ENCODE data around the gene CEP128.
"Not testable (repeated sequence)": the region's sequence is repeated elsewhere in the genome, so short reads cannot be mapped to it uniquely, and the experiment has no call there.

CEP128 gene

DNA sequence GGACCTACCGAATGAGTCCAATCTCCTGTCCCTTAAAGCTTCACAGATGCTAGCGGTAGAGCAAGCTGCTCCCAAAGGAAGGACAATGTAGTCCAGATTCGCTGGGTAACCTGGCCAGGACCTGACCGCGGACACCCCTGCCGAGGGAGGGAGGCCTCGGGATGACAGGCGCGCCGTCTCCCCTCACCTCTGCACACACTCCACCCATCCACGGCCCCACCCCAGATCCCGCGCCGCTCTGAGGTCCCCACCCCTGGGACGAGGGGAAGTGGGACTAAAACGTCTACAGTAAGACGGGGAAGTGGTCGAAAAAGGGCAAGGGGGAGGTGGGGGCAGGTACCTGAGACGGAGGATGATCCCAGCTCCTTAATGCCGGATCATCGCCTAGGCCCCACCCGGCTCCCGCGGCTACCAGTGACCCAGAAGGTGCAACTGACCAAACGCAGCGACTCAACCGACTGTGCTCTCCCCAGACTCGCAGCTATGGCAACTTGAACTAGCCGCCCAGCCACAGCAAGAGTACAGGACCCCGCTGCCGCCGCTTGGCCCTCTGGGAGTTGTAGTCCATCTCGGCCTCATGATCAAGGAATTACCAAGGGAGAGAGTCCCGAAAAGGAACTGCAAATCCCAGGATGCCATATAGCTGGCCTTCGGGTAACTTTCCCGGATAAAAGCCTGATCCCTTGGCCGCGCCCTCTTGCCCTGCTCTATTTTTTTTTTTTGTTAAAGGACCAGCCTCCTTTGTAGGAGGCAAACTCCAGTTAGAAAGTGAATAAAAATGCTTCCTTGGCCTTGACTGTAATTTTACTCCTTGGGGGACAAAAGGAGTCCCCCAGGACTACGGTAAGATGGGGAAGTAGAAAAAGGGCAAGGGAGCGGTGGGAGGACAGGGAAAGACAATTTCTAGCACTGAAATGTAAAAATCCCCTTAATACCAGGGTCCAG is at the start of gene CEP128:
CEP128 (minus strand) TSS at position 498 of the 945 bp plus-strand sequence.
- peak; percentile 84 for DNase-seq

DNA sequence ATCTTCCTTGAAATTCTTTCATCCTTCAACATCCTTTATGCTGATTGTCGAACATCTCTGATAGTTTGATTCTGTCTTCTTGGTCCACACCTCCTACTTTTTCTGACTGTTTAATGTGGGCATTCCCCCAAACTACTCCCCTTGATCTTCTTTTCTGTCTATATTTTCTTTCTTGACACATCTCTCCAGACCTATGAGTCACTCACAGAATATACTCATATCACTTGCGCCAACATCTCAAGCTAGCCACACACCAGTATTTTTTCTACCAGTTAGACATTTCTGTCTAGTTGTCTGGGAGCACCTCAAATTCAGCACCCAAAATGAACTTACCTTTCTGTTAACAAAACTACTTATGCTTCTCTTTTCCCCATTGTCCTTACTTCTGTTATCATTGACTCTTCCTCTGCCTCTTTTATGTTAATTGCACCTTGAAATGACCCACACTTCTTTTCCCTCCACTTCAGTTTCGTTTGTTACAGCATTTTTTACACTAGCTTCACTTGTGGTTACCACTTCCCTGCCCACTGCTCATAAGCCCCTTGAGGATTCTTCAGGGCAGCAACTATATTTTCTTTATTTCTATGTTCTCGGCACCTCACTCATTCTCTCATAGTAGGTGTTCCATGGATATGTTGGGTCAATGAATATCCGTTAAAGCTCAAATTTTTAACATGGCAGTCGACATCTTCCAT is 47.3 kb upstream of the CEP128 start:
- no peak for DNase-seq

DNA sequence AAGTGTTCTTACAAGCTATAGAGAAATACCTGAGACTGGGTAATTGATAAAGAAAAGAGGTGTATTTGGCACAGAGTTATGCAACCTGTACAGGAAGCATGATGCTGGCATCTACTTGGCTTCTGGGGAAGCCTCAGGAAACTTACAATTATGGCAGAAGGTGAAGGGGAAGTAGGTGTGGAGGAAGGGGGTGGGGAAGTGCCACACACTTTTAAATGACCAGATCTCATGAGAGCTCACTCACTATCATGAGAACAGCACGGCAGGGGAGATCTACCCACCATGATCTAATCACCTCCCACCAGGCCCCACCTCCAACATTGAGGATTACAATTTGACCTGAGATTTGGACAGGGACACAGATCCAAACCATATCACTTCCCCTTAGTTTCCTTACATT is 46.7 kb upstream of the CEP128 start:
- DNase-seq, result no peak

DNA sequence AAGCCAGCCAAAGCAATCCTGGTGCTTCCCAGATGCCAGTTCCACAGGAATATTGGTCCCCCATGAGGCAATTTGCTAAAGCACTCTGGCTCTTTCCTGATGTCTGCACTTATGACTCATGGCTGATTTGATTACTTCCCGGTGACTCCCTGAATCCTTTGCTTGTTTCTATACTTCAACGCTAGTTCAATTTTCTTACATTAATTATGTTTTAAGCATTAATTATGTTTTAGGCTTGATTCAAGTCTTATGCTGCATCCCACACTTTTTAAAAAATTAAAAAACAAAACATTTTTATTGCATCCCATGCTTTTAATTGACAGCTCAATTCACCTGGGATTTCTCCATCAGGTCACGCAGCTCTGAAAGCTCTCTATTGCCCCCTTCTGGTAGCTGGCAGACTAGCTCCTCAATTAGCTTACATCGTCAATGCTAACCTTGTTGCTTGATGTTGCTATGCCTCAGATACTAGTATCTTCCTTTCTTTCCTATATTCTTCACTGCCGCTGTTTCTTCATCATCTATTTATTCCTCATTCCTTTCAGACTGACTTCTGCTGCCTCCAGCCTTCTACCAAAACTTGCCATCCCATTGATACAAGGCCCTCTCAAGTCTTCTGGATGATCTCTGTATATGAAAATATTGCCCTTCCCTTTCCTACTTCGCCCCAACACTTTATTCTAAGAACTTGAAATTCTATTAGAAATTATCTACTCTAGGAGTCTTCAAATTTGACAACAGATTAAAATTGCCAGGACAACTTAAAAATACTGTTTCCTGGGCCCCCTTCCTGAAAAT is 45.9 kb upstream of the CEP128 start:
- no peak for DNase-seq

DNA sequence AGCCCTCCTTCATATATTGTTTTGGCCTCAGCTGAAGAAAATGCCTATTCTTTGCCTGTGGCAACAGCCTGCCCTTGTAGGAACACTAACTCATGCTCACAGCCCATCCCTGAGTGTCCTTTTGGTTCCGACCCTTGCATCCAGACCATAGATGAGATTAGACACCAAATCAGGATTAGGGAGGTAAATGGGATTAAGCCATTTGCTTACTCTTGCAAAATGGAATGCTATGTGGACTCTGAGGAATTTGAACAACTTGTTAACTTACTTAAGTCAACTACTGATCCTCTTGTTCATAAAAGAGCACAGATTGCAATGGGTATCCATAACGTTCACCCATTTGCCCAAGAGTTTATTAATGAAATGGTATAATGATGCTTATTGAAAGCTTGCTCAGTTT is 41.2 kb upstream of the CEP128 start:
- no peak for DNase-seq

DNA sequence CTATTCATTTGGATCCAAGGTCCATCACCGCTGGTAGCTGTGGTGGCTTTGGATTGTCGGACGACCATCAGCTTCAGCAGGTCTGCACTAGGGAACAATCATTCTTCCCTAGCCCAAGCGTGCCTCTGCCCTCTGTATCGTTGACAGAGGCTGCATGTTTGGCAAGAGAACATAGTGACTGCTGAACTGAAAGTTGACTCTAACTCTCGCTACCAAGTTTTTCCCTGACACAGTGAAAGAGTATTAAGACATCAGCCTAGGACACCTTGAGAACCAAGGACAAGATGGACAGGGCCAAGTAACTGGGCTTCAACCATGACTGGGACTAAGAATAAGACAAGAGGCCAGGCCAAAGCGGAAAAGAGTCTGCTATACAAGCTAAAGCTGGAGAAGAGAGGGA is 40.1 kb upstream of the CEP128 start:
- no peak for DNase-seq

DNA sequence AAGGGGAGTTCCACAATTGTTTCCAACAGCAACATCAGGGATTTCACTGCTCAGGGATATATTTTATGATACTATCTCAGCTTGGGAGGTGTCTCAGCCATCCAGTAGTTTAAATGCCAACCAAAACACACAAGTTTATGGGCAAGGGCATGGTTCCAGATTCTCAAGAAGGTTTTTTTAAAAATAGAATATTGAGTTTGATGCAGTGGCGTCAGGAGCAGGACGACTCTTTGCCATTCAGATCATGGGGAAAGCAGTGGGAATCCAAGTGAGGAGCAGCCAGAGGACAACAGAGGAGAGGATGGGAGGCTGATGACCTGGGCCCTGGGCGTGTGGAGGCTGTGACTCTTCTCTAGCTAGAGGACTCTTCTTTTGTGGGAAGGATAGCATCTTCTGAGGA is 39.6 kb upstream of the CEP128 start:
- no peak for DNase-seq

DNA sequence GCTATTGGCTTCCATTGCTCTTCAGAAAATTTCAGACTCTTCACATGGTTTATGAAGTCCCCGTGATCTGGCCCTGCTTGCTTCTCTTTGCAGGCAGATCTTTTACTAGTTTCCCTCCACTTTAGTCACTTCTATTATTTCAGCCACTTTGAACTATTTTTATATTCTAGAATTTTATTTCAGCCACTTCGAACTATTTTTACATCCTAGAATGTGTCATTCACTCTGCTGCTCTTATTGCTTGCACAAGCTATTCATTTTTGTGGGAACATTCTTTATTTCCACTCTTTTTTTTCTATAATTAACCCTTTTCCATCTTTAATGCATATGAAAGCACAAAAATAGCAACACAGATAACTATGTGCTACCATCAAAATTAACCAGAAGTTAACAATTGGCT is 38.4 kb upstream of the CEP128 start:
- DNase-seq, result no peak

DNA sequence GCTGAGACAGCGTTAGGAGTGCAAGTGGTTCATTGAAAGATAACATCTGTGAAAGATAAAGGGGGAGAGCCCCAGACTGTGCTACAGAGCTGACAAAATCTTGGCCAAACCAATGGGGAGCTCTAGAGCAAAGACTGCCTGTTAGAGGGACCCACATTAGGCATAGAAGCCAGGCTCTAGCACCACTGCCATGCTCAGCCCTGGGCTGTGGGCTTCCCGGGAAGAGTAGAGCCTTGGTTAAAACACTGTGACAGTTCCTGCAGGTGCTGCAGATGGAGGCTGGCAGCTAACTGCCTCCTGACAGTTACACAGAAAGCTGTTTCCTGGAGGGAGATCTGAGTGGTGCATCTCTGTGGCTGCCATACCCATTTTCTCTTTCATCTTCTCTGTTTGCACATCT is 36.9 kb upstream of the CEP128 start:
- no peak for DNase-seq

DNA sequence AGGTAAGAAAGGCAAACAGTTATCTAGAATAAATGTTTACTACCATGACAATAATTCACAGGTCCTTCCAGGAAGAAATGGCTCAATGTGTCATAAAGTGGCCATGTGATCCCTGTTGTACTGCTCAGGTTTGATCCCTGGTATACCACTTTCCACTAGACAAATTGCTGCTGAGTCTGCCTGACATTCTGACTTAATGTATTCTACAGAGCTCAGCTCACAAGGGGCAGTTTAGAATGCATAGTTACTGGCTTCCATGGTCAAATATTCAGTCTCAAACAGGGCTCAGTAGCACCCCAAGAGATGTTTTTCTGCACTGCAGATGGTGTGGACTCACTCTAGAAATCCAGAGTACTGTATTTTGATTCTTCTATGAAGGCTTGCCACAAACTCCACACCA is 35.7 kb upstream of the CEP128 start:
- DNase-seq, result no peak

DNA sequence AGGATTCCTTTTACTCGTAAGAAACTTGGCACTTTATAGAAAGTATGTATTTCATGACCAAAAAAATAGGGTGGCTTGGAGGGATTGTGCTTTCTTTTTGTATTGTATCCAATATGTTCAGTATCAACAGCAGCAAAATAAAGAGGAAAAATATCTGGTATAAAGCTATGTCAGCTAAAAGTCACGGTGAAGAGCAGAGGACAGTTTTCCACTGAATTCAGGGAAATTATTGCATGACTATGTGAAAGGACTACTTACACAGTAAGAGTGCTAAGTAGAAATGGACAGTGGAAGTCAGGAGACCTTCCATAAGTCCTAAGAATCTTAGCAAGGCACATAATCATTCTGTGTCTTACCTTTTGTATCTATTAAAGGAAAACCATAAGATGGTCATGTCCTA is 33.1 kb upstream of the CEP128 start:
- DNase-seq, result no peak

DNA sequence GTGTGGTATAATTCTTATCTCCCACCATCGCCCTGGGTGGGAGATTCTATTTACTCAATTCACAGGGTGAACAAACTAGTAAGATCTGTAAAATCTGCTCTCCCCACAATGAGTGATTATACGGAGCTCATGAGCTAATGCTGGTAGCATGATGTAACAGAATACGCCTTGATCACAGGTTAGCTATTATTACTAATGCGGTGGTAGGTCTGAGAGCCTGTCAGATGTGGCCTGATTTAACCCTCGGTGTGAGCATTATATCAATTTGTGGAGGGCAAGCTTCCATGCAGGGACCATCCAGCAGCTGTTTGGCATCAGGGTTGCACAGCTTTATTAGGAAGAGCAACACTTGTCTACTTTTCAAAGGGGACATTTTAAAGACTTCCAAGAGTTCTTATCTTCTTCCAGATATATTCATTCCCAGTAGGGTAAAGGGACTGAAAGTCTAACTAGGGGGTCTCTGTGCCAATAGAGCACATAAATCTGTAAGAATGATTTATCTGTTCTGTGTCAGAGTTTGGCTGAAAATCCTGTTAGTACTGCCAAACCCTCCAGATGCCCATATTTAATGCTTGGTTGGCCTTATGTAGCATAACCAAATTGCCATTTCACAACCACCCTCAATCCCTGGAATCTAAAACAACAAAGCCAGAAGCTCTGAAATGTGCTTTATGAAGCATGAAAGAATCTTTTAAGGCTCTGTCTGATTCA is 32.5 kb upstream of the CEP128 start:
- DNase-seq, result no peak

DNA sequence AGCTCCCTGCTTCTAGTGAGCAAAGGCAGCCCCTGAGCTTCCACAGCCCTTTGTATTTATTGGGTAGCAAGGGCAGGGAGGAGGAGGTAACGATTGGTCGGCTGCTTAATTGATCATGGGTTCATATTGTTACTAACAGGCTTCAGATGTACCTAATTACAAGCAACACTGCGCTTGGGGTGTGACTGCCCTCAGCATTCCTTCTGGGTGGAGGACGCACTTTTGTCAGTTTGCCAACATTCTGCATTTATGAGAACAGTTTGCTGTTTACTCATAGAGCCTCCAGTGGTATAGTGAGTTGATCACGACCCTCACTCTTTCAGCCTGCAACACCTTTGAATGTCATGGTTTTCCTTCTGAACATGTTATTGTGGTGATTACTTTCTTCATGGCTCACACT is 23.5 kb upstream of the CEP128 start:
- no peak for DNase-seq

DNA sequence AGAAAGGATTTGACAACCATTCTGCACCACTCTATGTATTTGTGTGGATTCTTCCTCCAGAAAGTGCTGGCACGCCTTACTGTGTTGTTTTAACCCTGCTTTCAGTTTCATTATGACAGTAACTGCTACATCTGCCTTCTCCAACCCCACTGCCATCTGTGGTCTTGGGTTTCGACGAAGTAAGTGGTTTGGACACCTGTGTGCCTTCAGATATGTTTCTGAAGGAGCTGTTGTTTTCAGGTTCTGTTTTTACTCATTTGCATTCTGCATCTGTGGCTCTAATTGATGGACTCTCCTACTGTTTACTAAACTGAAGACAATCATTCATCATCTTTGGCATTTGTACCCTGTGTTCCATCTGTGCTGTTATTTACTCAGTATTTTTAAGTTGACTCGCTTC is 18.0 kb upstream of the CEP128 start:
- DNase-seq, result no peak

DNA sequence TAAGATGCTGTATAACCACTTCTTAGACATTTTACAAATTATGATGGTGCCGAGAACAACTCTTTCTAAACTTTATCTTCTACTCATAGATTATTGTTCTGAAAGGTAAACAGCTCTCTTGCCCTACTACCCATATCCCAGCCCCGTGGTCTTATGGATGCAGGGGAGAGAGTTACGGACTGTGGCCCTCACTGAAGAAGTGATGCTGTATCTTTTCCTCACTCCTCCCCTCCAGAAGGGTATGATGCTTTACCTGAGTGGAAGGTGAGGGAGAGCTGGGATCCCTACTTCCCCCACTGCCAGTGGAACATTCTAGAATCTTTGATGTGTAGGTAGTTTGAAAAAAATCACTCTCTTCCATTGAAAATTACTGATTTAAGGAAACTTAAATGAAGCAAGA is 17.4 kb upstream of the CEP128 start:
- DNase-seq, result no peak

DNA sequence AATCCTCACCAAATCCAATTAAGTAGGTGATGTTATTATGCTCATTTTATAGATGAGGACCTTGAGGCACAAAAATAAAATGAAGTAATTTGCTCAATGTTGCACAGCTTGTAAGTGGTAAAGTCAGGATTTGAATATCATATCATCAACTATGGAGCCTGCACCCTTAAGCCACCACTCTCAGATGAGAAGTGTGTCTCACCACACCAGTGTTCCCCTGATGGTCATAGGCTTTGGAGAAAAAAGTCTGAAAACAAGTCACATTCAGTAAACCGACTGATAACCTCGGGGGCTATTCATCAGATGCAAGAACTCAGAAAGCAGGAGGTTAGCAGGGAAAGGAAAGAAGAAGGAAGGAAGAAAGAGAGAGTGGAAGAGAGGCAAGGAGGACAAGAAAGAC is 16.7 kb upstream of the CEP128 start:
- DNase-seq, result no peak

DNA sequence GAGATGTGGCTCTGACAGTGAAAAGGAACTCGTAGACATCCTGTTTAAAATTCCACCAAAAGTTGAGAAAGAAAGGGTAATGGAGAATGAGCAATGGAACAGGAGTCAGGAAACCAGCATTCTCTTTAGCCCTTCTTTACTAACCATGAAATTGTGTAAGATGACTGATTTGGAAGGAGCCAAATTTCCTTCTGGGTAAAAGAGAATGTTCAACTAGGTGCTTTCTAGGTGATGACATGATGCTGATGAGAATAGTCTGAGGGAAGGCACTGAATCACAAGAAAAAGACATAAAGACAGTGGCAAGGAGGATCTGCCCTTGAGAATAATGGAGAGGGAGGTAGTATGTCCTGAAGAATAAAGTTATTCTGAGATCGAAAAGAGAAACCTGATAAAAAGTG is 16.1 kb upstream of the CEP128 start:
- DNase-seq, result no peak

DNA sequence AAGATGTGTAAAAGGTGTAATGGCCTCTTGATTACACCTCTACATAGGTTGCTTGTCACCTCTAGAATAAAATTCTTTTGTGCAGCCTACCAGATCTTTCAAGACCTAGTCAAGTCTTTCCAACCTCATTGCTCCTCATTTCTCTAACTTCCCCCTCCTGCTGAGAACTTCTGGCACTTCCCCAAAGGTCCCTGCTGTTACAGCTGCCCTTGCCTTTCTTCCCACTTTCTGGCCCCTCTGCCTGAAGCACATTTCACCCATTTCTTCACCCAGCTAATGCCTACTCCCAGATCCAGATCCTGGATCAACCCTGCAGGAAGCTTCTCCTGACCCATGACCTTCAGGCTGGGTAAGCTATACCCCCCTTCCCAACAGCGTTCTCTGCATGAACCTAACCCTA is 15.4 kb upstream of the CEP128 start:
- DNase-seq, result no peak

DNA sequence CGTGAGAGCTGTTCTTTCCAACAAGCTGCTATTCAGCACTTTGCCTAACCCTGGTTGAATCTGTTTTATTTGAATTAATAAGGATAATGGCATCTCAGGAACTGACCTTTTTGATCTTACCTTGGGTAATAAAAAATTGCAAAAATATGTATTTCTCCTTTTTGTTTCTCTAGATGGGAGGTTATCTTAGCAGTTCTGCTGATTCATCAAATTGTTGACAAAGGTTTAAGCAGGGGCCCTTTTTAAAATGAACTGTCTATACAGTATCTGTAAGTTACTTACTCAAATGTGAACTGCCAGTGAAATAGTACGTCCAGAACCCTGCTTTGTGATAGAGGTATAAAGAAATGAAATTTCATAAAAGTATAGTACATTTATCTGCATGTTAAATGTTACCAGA is 14.6 kb upstream of the CEP128 start:
- no peak for DNase-seq

DNA sequence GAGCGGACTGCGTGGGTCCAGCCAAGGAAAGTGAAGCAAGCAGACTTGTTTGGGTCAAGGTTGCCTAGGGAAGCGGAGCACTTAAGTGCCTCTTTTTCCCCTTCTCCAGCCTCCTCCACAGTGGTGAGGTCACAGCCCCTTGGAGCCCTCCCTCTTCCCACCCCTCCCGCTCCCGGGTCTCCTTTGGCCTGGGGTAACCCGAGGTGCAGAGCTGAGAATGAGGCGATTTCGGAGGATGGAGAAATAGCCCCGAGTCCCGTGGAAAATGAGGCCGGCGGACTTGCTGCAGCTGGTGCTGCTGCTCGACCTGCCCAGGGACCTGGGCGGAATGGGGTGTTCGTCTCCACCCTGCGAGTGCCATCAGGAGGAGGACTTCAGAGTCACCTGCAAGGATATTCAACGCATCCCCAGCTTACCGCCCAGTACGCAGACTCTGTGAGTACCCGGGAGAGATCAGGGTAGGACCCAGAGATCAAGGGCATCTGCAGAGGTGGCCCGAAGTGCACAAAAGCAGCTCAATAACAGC is 13.9 kb upstream of the CEP128 start, which contains the start of gene TSHR:
TSHR (plus strand) TSS at position 206 of the 526 bp plus-strand sequence; CDS start at position 266, 60 bp downstream.
- DNase-seq, result no peak

DNA sequence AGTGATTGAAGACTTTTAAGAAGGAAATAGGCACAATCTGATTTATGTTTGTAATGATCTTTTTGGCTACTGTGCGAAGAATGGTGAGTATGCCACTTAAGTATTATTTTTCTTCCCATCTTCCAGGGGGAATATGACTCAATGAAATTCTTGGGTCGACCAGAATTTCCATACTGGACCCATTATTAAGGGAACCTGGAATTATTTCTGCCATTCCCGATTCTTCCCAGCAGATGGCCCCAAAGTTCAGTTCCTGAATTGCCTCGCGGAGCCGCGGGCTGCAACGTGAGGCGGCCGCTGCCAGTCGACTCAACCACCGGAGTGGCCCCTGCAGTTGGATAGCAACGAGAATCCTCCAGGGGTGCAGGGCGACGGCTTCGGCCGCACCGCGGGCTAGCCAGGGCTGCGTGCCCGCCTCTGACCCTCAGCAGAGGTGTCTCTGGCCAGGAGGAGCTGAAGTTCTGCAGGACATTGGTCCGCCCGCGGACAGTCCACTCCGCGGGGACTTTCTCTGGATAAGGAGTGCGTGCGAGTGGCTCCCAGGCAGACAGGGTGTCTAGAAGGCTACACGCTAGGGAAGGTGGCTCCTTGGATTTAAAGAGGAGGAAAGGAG is 13.3 kb upstream of the CEP128 start:
- no peak for DNase-seq

DNA sequence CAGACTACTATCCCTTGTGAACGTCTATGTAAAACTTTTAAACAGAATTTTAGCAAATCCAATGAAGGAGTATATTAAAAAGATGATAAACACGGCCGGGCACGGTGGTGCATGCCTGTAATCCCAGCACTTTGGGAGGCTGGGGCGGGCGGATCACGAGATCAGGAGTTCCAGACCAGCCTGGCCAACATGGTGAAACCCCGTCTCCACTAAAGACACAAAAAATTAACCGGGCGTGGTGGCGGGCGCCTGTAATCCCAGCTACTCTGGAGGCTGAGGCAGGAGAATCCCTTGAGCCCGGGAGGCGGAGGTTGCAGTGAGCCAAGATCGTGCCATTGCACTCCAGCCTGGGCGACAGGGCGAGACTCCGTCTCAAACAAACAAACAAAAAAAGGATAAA is 11.7 kb upstream of the CEP128 start:
- not testable (repeated sequence) for DNase-seq
